Measurements from ENCODE around the gene GNG7.
"Not testable (repeated sequence)": the region's sequence is repeated elsewhere in the genome, so short reads cannot be mapped to it uniquely, and the experiment has no call there.

GNG7 gene

DNA sequence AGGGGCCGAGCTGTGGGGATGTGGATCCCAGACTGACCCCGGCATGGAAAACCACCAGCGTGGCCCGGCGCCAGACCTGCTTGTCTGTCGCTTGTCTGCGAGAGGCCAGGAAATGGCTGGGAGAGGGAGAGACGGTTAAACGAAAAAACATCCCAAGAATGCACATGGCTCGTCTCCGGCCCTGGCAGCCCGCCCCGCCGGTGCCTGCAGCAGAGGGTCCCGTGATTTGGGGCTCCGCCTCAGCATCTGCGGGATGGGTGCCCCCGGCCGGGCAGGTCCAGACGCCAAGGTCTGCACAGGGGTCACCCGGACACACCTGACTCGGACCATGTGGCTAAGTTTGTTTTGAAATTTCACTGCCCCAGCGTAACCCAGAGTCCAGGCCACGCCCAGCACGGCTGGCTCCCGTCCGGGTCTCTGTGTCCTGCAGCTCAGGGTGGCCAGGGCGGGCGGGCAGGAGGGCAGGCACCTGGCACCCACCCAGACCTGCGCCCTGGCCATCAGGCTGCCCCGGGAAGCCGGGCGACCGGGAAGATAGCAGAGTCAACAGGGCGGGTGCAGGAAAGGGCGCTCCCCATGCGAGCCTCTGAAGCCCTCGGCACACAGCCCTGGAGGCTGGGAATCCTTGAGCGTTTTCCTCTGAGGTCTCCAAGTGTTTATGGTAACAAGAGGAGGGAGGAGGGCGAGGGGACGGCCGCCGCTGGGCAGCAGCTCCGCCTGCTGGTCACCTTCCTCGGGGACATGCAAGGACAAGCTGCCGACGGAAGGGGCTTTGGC is 123.4 kb downstream of the GNG7 start:
- DNase-seq (ENCODE audit: low read depth in 2 of 2, low spot score in 1 of 2): peak; percentile 28 to 47

DNA sequence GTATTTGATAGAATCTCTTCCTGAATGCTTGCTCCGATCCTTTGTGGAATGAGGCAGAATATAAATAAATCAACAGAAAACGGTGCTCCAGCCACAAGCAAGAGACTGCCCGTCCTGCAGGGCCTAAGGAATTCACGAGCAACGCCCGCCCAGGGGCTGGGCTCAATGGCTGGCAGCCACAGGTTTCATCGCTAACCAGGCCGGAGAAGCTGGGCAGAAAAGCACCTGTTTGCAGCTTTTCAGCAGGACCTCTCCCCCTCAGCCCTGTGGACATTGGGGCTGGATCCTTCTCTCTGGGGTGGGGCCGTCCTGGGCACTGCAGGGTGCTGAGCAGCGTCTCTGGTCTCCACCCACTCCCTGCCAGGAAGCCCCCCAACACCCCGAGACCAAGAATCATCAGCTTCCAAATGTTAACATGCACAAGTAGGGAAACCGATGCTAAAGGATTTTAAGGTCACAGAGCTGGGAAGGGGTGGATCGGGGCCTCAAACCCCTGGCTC is 124.1 kb downstream of the GNG7 start:
- DNase-seq (ENCODE audit: low read depth in 2 of 2, low spot score in 1 of 2): no peak

DNA sequence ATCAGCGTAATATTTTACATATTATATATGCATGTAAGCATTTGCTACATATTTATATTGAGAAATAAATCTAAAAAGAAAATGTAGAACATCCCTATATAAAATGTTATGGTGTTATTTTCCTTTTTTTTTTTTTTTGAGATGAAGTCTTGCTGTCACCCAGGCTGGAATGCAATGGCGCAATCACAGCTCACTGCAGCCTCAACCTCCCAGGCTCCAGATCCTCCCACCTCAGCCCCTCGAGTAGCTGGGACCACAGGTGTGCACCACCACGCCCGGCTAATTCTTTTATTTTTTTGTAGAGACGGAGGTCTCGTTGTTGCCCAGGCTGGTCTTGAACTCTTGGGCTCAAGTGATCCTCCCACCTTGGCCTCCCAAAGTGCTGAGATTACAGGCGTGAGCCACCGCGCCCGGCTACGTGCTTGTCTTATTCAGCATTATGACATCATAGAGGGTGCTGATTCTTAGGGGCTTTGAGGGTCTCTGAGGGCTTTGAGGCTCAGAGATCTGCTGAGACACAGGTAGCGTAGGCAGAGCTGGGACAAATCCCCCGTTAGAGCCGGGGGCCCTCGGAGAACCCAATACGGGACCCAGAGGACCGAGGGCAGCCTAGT is 124.7 kb downstream of the GNG7 start:
- DNase-seq (ENCODE audit: low read depth in 2 of 2, low spot score in 1 of 2): no peak

DNA sequence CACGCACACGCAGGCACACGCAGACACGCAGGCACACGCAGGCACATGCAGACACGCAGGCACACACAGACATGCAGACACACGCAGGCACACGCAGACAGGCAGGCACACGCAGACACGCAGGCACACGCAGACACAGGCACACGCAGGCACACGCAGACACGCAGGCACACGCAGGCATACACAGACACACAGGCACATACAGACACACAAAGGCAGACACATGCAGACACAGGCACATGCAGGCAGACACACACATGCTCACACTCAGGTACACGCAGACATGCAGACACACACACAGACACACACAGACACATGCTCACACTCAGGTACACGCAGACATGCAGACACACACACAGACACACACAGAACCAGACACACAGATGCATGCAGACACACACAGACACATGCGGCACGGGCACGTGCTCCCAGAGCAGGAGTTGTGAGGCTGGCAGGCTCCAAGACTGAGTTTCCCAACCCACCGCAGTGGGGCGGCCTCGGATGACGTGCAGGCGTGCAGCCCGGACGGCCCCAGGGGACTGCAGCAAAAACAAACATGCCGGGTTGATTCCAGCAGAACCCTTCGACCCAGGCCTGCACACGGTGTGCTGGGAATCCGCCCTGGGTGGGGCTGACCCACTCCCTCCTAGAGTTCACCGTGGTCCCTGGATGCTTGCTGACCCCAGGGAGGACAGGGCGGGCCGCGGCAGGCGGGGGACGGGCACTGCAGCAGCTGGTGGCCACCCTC is 126.6 kb downstream of the GNG7 start:
- DNase-seq (ENCODE audit: low read depth in 2 of 2, low spot score in 1 of 2): no peak

DNA sequence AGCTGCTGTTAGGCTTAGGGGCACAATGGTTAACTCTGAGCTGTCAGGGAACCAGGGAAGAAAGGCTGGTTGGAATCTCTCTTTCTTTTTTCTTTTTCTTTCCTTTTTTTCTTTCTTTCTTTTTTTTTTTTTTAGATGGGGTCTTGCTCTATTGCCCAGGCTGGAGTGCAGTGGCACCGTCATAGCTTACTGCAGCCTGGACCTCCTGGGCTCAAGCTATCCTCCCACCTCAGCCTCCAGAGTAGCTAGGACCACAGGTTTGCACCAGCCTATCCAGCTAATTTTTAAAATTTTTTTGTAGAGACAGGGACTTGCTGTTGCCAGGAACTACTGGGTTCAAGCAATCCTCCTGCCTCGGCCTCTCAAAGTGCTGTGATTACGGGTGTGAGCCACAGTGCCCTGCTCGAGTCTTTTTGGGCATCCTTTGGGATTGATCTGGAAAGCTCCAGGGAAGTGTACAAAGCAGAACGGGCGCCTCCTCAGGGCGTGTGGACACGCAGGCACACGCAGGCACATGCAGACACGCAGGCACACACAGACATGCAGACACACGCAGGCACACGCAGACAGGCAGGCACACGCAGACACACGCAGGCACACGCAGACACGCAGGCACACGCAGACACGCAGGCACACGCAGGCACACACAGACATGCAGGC is 127.4 kb downstream of the GNG7 start:
- DNase-seq (ENCODE audit: low read depth in 2 of 2, low spot score in 1 of 2): no peak

DNA sequence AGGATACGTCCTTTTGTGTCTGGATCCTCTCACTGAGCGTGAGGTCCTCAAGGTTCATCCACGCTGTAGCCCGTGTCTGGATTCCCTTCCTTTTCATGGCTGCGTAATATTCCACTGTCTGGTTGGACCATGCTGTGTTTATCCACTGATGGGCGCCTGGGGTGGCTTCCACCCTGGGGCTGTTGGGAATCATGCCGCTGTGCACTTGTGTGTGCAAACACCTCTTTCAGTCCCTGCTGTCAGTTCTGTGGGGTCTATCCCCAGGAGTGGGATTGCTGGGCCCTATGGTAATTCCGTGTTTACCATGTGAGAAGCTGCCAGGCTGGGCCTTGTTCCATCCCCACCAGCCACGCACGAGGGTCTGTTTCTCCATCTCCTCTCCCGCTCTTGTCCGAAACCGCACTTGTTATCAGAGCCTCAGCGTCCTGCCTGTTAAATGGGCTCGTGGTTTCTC is 128.0 kb downstream of the GNG7 start:
- no peak for DNase-seq (ENCODE audit: low read depth in 2 of 2, low spot score in 1 of 2)

DNA sequence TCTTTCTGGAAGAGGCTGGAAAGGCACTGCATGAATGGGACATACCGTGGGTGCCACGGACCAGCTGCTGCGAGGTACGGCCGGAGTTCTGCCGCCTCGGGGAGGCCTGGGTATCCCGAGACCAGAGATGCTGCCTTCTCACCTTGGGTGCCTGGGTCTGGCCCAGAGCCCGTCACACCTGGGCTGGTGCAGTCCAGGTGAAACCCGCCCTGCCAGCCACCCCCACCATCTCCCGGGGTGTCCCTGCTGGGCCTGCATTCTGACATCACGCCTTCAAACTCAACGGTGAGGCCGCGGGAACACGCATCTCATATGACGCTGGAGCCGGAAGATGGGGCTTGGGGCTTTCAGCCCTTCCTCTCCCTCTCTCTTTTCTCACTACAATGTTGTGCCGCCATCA is 128.6 kb downstream of the GNG7 start:
- no peak for DNase-seq (ENCODE audit: low read depth in 2 of 2, low spot score in 1 of 2)

DNA sequence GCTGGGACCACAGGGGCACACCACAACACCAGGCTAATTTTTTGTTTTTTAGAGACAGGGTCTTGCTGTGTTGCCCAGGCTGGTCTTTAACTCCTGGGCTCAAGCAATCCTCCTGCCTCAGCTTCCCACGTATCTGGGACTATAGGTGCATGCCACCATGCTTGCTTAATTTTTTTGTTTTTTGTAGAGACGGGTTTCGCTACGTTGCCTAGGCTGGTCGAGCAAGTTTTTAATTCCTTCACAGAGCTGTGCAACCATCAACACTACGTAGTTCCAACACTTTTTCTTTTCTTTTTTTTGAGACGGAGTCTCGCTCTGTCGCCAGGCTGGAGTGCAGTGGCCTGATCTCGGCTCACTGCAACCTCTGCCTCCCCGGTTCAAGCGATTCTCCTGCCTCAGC is 130.3 kb downstream of the GNG7 start:
- not testable (repeated sequence) for DNase-seq (ENCODE audit: low read depth in 2 of 2, low spot score in 1 of 2)

DNA sequence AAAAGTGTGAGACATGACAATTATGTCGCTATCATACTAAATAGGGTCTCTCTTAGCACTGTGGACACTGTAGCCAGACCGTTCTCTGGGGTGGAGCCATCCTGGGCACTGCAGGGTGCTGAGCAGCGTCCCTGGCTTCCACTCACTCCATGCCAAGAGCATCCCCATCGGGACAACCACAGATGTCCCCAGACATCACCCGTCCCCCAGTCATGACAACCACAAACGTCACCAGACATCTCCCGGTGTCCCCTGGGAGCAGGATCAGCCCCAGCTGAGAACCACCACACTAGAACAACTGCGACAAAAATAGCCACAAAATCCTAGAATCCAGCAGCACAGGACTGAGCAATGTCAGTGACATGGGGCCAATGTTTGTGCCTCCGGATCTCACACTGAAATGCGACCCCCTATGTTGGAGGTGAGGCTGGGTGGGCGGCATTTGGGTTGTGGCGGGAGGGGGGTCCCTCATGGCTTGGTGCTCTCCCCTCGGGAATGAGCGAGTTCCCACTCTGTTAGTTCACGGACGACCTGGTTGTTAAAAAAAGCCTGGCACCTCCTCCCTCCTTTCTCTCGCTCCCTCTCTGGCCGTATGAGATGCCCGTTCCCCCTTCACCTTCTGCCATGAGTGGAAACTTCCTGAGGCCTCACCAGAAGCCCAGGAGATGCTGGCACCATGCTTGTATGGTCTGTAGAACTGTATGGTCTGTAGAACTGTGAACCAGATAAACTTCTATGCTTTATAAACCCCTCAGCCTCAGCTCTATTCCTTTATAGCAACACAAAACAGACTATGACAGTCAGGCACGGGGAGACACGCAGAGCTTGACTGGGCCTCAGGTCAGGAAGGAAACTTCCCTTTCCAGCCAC is 132.7 kb downstream of the GNG7 start:
- no peak for DNase-seq (ENCODE audit: low read depth in 2 of 2, low spot score in 1 of 2)

DNA sequence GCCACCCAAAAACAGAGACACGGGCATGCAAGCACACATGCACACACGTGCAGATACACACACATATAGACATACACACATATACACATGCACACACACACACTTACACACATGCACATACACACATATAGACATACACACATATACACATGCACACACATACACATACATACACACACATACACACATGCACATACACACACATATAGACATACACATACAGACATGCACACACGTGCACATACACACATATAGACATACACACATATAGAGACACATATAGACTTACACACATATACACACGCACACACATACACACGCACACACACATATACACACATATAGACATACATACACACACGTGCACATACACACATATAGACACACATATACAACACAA is 134.5 kb downstream of the GNG7 start:
- DNase-seq (ENCODE audit: low read depth in 2 of 2, low spot score in 1 of 2): no peak

DNA sequence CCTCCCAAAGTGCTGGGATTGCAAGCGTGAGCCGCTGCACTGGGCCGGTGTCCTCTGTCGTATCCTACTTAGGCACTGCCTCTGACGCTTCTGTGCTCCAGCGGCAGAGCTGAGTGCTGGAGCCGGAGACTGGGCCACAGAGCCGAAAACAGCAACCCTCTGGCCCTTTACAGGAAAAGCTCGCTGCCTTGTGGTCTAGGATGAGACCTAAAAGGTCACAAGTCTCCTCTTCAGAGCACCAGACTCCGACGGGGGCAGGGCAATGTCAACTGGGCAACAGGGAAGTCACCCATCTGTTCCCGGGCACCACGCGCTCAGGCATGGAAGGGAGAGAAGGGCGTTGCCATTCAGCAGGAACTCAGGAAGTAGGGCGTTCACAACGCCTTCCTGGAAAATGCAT is 134.9 kb downstream of the GNG7 start:
- DNase-seq (ENCODE audit: low read depth in 2 of 2, low spot score in 1 of 2): no peak

DNA sequence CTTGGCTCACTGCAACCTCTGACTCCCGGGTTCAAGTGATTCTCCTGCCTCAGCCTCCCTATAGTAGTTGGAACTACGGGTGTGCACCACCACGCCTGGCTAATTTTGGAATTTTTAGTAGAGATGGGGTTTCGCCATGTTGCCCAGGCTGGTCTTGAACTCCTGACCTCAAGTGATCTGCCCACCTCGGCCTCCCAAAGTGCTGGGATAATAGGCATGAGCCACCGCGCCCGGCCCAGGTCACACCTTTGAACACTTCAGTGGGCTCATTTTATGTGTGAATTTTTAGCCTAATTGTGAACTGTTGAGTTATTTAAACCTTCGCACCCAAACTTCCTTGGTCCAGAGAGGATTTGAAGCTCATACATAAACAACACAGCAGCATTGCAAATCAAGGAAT is 138.9 kb downstream of the GNG7 start:
- DNase-seq (ENCODE audit: low read depth in 2 of 2, low spot score in 1 of 2): not testable (repeated sequence)

DNA sequence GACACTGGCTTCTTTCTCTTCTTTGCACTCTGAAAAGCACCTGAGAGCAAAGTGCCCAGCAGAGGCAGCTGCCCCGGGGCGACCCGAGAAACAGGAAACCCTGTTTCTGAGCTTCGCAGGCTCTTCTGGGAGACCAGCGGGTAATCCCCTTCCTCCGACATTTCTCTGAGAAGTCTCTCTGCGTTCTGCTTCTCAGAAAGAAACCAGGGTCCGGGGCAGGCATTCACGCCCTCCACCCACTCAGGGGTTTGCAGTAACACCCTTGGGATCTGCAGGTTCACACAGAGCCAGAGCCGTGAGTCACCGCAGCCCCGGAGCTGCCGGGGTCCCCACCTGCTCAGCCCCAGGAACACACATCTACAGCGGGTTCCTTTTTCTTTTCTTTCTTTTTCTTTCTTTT is 140.6 kb downstream of the GNG7 start:
- peak; percentile 37 for DNase-seq (ENCODE audit: low read depth in 2 of 2, low spot score in 1 of 2)

DNA sequence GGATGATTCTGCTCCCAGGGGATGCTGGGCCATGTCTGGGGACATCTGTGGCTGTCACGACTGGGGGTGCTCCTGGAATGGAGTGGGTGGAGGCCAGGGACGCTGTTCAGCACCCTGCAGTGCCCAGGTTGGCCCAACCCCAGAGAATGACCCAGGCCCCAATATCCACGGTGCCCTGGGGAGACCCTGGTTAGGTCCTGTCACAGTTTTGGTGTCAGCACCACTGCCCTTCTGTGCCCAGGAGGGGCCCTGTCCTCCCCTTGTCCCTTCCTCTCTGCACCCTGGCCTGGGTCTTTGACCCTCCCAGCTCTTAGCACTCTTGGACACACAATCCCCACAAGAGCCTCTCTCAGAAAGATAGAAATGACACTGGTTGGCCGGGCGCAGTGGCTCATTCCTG is 141.3 kb downstream of the GNG7 start:
- no peak for DNase-seq (ENCODE audit: low read depth in 2 of 2, low spot score in 1 of 2)

DNA sequence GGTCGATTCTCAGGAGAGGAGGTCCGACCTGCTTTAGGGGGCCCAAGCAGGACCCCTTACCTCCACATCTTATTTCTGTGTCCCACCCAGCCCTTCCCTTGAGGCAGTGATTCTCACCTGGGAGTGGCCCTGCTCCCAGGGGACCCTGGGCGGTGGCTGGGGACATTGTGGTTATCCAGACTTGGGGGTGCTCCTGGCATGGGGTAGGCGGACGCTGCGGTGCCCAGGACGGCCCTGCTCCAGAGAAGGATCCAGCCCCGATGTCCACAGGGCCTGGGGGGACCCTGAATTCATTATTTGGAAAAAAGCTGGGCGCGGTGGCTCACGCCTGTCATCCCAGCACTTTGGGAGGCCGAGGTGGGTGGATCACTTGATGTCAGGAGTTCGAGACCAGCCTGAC is 142.1 kb downstream of the GNG7 start:
- no peak for DNase-seq (ENCODE audit: low read depth in 2 of 2, low spot score in 1 of 2)

DNA sequence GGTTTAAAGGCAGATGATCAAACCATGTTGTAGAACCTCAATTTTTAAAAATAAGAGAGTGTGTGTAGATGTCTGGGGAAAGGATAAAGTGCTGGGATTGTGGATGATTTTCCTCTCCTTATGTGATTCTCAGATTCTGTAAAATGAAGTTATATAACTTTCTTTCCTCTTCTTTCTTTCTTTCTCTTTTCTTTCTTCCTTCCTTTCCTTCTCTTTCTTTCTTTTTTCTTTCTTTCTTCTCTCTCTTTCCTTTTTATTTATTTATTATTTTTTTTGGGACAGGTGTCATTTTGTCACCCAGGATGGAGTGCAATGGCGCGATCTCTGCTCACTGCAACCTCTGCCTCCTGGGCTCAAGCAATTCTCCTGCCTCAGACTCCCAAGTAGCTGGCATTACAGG is 144.0 kb downstream of the GNG7 start:
- DNase-seq (ENCODE audit: low read depth in 2 of 2, low spot score in 1 of 2): no peak

DNA sequence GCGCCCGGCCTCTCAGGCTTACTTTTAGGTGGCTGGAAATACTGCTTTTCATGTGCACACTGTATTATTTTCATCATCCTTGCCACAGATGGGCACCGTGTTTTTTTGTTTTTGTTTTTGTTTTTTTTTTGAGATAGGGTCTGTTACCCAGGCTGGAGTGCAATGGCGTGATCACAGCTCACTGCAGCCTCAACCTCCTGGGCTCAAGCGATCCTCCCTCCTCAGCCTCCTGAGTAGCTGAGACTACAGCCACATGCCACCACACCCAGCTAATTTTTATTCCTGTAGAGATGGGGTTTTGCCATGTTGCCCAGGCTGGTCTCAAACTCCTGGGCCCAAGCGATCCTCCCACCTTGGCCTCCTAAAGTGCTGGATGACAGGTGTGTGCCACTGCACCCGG is 144.4 kb downstream of the GNG7 start:
- not testable (repeated sequence) for DNase-seq (ENCODE audit: low read depth in 2 of 2, low spot score in 1 of 2)

DNA sequence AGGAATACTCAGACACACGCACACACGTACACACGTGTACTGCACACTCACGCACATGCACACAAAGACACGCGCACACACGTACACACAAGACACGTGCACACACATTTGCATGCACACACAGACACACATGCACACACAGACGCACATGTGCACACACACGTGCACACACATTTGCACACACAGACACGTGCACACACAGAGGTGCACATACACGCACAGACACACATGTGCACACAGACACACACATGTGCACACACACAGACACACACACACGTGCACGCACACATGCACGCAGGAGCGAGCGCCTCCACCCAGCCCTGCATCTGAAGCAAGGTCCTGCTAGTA is 145.4 kb downstream of the GNG7 start:
- DNase-seq (ENCODE audit: low read depth in 2 of 2, low spot score in 1 of 2): no peak

DNA sequence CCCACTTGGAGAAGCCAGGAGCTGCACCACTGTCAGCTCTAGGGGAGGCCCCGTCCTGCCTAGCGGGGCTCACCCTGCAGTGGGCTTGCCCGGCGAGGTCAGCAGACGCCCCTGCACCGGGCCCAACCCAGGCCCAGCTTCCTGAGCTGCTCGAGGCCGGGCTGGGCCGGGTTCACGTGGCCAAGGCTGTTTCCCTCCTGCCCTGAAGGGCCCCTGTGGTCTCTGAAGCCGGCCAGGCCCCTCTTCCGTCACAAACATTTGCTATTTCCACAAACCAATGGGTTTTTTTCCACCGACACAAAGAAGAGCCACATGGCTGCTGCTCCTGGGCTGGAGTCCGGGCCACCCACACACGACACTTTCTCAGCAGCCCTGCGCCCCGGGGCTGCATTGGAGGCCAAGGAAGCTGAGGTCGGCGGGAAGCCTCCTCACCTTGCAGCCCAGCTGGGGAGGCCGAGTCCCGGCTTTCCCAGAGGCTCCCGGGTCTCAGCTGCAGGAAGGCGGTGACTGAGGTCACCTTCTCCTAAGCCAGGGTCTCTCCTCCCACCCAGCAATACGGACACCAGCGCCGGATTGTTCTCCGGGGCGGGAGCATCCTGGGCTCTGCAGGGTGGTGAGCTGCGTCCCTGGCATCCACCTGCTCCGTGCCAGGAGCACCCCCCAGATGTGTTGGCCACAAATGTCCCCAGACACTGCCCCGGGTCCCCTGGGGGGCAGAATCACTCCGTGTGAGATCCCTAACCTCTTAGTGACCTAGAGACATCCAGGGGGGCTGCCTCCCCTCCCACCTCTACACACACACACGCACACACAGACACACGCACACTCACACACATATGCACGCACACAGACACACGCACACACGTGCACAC is 146.0 kb downstream of the GNG7 start:
- no peak for DNase-seq (ENCODE audit: low read depth in 2 of 2, low spot score in 1 of 2)

Data from stimulated activated CD8-positive, alpha-beta memory T cell treated with anti-CD3 and anti-CD28 coated beads, Interleukin-4, amount 100 ng/mL, for 1 hour (primary cell).